ENCODE measurements around the gene LMX1B.

Gene LMX1B

DNA sequence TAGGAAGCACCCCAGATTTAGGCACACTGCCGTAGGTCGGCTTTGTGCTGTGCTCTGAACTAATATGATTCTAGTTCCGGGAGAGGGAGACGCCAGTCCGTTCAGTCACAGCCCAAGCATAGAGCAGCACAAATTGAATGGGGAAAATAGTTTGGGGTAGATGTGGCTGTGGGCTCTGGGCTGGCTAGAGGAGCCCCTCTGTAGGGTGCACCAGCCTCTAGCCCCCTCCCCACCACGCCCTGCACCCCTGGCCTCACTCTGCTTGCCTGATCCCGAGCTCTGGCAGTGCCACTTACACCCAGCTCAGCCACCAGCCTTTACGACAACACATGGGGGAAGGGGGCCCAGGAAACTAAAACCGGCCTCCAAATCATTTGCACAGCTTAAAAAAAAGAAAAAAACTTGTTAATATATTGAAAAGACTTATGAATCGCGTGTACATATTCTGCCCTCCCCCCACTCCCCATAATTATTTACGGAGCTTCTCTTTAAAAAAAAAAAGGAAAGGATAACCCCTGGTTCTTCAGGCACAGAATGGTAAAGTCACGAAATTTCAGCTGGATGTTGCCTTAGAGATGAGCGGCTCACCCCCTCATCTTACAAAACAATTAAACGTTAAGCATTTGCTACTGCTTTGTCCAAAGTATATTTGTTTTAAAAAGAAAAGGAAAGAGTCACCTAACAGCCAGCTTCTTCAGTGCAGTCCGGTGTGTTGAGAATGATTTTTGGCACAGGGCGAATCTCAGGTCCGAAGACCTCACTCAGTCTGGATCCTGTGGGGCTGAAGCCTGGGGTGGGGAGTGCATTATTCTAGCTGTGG is 3.5 kb downstream of the LMX1B start:
- DNase-seq (ENCODE audit: low read depth) = no peak
- TF ChIP-seq, protein P1, sequence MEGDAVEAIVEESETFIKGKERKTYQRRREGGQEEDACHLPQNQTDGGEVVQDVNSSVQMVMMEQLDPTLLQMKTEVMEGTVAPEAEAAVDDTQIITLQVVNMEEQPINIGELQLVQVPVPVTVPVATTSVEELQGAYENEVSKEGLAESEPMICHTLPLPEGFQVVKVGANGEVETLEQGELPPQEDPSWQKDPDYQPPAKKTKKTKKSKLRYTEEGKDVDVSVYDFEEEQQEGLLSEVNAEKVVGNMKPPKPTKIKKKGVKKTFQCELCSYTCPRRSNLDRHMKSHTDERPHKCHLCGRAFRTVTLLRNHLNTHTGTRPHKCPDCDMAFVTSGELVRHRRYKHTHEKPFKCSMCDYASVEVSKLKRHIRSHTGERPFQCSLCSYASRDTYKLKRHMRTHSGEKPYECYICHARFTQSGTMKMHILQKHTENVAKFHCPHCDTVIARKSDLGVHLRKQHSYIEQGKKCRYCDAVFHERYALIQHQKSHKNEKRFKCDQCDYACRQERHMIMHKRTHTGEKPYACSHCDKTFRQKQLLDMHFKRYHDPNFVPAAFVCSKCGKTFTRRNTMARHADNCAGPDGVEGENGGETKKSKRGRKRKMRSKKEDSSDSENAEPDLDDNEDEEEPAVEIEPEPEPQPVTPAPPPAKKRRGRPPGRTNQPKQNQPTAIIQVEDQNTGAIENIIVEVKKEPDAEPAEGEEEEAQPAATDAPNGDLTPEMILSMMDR (conservative IDR thresholded peaks at IDR 0.05; ENCODE audit: control insufficient read depth, insufficient read depth, low read depth, low read length) = no peak
- no peak overlapping the region for H3K4me3 ChIP-seq (ENCODE audit: control insufficient read depth, low read depth, low read length)

DNA sequence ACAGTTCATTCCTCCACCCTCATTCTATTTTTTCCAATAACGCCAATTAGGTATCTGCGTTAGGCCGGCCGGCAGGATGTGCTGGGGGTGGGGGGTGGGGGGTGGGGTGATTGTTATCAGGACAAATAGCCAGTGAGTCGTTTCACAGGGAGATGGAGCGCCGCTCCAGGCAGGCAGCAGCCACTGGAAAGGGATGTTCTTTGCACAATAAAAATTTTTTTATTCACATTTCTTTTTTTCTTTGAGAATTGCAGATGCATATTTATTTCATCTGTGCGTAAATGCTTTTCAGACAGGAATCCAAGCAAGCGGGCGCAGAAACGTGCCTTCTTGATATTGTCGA is 4.1 kb downstream of the LMX1B start:
- TF ChIP-seq, protein P1 (conservative IDR thresholded peaks at IDR 0.05; ENCODE audit: control insufficient read depth, insufficient read depth, low read depth, low read length) = no peak
- DNase-seq (ENCODE audit: low read depth) = no peak
- no peak overlapping the region for H3K4me3 ChIP-seq (ENCODE audit: control insufficient read depth, low read depth, low read length)

DNA sequence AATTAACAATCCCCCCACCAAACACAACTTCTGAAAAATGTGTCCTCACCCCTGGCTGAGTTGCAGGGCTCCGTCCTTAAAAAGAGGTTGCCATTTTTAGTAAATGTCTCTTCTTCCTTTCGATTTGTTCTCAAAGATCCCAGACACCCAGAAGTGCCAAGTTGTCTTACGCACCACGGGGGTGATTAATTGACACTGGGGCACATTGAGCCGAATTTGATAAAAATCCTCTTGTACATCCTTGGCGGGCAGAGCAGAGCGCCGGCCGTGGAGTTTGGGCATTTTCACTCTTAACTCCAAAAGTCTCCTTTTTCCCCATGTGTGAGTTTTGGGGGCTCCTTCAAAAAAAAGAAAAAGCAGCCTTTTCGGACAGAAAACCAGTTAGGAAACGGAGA is 4.5 kb downstream of the LMX1B start:
- TF ChIP-seq, protein P1 (conservative IDR thresholded peaks at IDR 0.05; ENCODE audit: control insufficient read depth, insufficient read depth, low read depth, low read length) = no peak
- no peak overlapping the region for H3K4me3 ChIP-seq (ENCODE audit: control insufficient read depth, low read depth, low read length)

DNA sequence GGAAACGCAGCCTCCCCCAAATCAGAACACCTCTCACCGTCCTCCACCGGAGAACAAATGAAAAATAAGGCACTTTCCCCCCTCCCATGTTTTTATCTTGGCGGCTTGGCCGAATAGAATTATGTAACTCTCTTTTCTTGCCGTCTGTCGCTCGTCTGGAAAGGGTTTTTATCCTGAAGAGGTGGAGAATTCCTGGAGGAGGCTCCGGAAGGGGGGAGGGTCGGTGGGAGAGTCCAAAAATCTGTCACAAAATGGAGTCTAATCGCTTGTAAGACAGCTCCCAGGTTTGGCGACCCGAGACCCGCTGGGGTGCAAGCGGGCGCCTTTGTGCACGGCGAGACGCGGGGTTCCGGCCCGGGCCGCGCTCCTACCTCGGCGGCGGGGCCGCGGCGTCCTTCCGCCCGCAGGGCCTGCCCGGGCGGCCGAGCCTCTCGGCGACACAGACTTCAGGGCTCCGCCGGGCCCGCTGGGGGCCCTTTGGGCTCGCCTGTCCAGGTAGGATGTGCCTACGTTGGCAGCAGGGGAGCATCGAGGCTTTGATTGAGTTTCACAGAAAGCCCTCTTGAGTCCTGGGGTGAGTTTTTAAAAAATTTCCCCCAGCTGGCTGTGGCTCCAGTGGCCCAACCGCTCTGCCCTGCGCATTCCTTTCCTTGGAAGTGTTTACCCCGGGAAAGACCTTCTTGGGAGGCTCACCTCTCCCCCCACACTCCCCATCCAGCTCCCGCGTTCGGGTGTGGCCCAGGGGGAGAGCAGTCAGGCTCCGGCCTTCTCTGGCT is 5.0 kb downstream of the LMX1B start:
- no peak for DNase-seq (ENCODE audit: low read depth)
- no peak overlapping the region for H3K4me3 ChIP-seq (ENCODE audit: control insufficient read depth, low read depth, low read length)
- TF ChIP-seq, protein P1 (conservative IDR thresholded peaks at IDR 0.05; ENCODE audit: control insufficient read depth, insufficient read depth, low read depth, low read length) = no peak

More for the DNA sequence above, 4.5 kb downstream of the LMX1B start:
- no peak for DNase-seq (ENCODE audit: low read depth)

DNA sequence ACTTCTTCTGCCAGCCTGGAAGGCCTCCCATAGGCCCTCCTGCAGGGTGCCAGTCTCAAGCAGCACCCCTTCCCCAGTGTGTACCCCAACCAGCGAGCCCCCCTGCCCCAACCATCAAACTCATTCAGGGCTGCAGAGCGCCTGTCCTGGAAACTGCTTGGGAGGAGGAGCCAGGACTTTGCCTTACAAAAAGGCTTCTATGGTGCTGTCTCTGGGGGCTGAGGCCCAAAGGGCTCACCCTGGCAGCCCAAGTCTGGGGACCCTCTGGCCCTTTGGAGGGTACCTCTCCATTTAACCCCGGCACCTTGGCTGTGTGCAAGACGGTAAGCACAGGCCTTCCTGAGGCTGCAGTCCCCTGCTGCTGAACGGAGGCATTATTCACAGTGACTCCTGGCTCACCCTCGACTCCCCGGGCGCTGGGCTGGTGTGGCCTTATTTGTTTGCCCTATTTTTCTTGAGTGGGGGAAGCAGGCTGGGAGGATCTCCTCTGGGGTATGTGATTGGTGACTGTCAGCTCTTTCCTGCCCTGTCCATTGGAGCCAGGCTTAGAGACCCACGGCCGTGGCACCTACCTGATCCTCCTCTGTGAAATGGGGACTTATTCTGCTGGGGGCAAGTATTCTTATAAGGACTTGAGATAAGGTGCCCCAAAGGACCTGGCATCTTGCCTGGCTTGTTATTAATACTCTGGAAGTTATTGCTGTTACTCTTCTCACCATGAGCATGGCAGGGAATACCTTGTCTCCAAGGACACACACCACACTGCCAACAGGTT is 5.8 kb downstream of the LMX1B start:
- TF ChIP-seq, protein P1 (conservative IDR thresholded peaks at IDR 0.05; ENCODE audit: control insufficient read depth, insufficient read depth, low read depth, low read length) = no peak
- H3K4me3 ChIP-seq (ENCODE audit: control insufficient read depth, low read depth, low read length) = no peak overlapping the region
- DNase-seq (ENCODE audit: low read depth) = no peak

DNA sequence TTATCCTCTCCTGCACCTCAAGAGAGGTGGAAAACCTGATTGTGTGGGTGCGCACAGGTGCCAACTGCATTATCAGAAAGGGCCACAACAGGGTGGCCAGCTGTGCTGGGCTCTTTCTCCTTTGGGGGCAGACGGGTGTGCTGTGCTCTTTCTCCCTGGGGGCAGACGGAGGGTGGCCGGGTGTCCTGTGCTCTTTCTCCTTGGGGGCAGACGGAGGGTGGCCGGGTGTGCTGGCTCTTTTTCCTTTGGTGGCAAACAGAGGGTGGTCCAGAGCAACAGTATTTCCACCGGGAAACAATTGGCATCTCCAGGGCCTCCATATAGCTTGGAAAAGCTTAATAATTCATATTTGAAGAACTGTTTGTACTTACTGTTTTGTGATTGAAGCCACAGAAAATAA is 6.8 kb downstream of the LMX1B start:
- TF ChIP-seq, protein P1 (conservative IDR thresholded peaks at IDR 0.05; ENCODE audit: control insufficient read depth, insufficient read depth, low read depth, low read length) = no peak
- DNase-seq (ENCODE audit: low read depth) = no peak
- H3K4me3 ChIP-seq (ENCODE audit: control insufficient read depth, low read depth, low read length) = no peak overlapping the region

Measured in fibroblast of mammary gland (primary cell).